Uterus (tissue), 2 donors: ENCODE measurements around the gene HSPA1L.

Experiments used
- CTCF ChIP-seq, 4 experiments: fragments of 200-600 bp in 2 of 4; fragments of 450-650 bp in 2 of 4; sonication (generic) in 2 of 4; IDR thresholded peaks; one replicate each; pipeline ENCODE4 v1.5.1; 2016 to 2019; ENCODE audit warnings: antibody characterized with exemption in 4 of 4, mild to moderate bottlenecking in 2 of 4, moderate library complexity in 1 of 4
- POLR2A ChIP-seq, 2 donors: fragments of 450-650 bp; IDR thresholded peaks; one replicate each; pipeline ENCODE4 v1.6.1; 2016; ENCODE audit warnings: antibody characterized with exemption in 2 of 2, mild to moderate bottlenecking in 1 of 2, moderate library complexity in 1 of 2

DNA sequence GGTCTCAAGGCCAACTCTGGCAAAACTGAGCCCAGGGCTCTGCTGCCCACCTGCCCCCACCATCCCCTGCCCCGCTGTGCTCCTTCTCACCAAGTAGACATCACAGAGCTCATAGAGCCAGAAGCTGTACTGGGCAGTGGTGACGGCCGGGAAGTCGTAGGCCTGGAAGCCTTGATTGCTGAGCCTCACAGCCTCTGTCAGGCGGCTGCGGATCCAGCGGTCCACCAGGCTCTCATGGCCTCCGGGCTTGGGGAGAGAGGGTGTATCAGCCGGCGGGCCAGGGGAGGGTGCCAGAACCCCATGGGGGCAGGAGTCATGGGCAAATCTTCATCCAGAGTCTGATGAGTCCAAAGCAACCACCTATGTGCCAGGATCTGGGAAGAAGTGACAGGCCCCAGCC lies 35.2 kb downstream of the HSPA1L start:
- TF ChIP-seq CTCF (IDR thresholded peaks at IDR 0.05), result no peak
- TF ChIP-seq POLR2A (IDR thresholded peaks at IDR 0.05), result no peak
